GM15510 (cell line): ENCODE data around the gene COG5.

Experiments used
- POLR2A ChIP-seq: IDR thresholded peaks from 3 replicates; pipeline ENCODE4 v1.6.1; 2011; ENCODE audit warnings: borderline replicate concordance; ENCODE audit not compliant: insufficient read length; ENCODE audit errors: extremely low read depth

COG5 gene

GRCh38 chr7:107591421-107591820 is 27.7 kb upstream of the COG5 start:
- TF ChIP-seq POLR2A = no peak

DNA sequence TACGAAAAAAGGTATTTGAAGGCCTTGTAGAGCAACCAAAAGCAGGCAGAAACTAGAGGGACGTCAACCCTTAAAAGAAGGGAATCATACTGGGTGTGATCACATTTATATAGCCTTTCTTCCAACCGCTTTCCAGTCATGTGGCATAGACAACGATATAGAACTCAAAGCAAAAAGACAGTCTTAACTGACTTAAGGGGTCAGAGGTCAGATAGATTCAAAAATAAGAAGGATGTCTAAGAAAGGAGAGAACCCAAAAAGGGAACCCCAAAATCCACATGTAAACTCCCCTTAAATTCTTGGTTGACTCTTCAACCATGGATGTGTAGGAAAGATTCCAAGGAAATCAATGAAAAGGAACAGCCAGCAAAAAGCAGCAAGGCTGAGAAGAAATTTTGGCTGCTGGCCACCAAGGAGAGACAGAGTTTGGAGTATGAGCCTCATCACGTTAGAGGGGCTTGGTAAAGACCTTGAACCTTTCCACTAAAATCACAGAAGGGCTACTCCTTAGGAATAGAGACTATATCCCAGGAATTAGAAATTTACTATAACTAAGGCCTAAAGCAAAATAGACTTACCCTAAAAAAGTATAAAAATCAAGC is 24.9 kb upstream of the COG5 start:
- no peak for TF ChIP-seq POLR2A

- TF ChIP-seq POLR2A = no peak
These were observed 21.0 kb upstream of the COG5 start for GRCh38 chr7:107584716-107585115.

DNA sequence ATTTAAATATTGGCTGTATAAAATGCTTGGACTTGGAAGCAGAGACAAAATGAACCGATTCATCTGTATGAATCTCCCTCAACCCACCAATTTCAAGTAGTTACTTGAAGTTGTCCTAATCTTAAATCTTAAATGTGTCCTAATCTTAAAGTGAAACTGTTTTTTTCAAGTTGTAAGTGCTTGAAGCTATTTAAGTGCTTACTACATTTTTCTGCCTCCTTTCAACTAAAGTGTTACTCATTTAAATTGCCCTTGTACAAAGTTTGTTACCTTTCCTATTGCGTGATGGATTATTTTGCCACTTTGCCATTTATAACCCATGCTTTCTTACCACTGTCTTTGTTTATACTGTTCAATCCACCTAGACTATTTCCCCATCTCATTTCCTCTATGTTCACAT is 19.2 kb upstream of the COG5 start:
- no peak for TF ChIP-seq POLR2A

GRCh38 chr7:107581387-107582013 is 17.8 kb upstream of the COG5 start:
- no peak for TF ChIP-seq POLR2A

GRCh38 chr7:107580716-107581383 is 17.1 kb upstream of the COG5 start:
- TF ChIP-seq POLR2A = no peak

- peak; percentile 85 for TF ChIP-seq POLR2A
These were observed 16.4 kb upstream of the COG5 start, which contains the start of gene BCAP29 for GRCh38 chr7:107579885-107580715. BCAP29 (plus strand) TSS chr7:107580246; CDS start chr7:107580773, 527 bp downstream.

DNA sequence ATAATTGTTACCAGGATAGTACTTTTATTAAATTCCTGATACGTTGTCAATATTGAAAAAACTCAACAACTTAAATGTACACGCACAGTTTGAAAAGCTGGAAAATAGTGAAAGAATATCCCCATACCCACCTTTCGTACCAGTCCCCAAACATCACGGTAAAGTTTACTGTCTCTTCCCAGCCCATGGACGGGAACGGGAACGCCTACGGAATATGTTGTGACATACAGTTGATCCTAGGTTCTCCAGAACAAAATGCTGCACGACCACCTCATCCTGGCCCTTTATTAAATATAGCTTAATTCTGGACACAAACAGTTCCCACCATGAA is 15.8 kb upstream of the COG5 start:
- TF ChIP-seq POLR2A = no peak

DNA sequence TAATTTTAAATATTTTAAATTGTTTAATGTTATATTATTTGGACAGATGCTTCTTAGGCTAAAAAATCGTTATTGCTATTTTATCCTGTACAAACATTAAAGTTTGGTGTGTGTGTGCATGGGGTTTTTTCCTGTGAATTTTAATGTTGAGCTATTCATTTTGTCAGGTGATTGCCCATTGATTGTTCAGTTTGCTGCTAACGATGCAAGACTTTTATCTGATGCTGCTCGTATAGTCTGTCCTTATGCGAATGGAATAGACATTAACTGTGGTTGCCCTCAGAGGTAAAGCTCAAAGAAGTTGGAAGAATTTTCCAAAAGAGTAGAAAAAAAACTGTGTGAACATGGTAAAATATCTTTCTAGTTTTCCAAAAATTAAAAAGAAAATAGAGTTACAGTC is 9.8 kb upstream of the COG5 start:
- TF ChIP-seq POLR2A = no peak

GRCh38 chr7:107570298-107570697 is 6.6 kb upstream of the COG5 start:
- TF ChIP-seq POLR2A = no peak

GRCh38 chr7:107564553-107565298 is 1.0 kb upstream of the COG5 start:
- no peak for TF ChIP-seq POLR2A

- TF ChIP-seq POLR2A = no peak
These were observed 492 bp downstream of the COG5 start for GRCh38 chr7:107563081-107563774.

DNA sequence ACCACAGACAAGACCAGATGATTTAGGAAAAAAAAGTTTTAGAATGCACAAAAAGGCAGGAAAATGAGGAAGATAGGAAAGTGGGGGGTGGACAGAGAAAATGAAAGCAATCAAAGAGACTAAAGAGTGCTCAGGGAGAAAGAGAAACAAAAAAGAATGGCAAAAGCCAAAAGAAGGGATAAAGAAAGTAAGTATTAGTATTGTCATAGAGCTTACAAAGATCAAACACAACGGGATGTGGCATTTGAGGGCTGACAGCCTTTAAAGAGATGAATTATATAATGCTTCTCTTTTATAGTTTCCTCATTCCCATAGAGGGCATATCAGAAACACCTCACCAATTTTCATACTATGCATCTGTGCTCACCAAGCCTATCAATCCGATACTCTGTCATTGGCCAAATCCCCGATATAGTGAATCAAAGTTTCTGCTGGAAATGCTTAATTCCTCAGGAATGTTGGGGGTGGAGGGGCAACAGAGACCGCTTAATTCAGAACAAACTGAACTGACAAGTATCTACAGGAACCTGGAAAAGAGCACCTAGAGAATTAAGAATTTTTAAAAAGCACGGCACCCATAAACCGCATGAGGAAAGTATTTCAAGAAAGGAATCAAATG is 2.7 kb downstream of the COG5 start:
- TF ChIP-seq POLR2A = no peak
